Measurements from ENCODE around the gene LRP1-AS.

The LRP1-AS gene

GRCh38 chr12:57109207-57110103, 38.0 kb downstream of the LRP1-AS start:
- H3K9ac ChIP-seq (ENCODE audit: low read length): peak overlapping the region; percentile 92
- no peaks in the 10 kb centered on the region for H3K27me3 ChIP-seq (ENCODE audit: control insufficient read depth in 1 of 2, insufficient read depth in 2 of 2, low read length in 2 of 2)
- H3K4me1 ChIP-seq (ENCODE audit: insufficient read depth, low read length): peaks cover 34% of the 10 kb centered on the region
- peaks cover 38% of the 10 kb centered on the region for H3K36me3 ChIP-seq (ENCODE audit: insufficient read depth, low read length)
- peak overlapping the region; percentile 70 to 82 for H3K4me3 ChIP-seq (ENCODE audit: low read depth in 1 of 2, low read length in 2 of 2)
- H3K27ac ChIP-seq (ENCODE audit: low read depth, low read length): peak overlapping the region; percentile 89
- no peaks in the 10 kb centered on the region for H3K9me3 ChIP-seq (ENCODE audit: low read length)

- Histone ChIP-seq H3K27ac (ENCODE audit: low read depth, low read length) (no peak overlapping the region), H3K27me3 (ENCODE audit: control insufficient read depth in 1 of 2, insufficient read depth in 2 of 2, low read length in 2 of 2) (no peaks in the 10 kb centered on the region), H3K4me1 (ENCODE audit: insufficient read depth, low read length) (peaks cover 33% of the 10 kb centered on the region), H3K4me3 (ENCODE audit: low read depth in 1 of 2, low read length in 2 of 2) (no peak overlapping the region), H3K9me3 (ENCODE audit: low read length) (no peaks in the 10 kb centered on the region), H3K9ac (ENCODE audit: low read length) (no peak overlapping the region), H3K36me3 (ENCODE audit: insufficient read depth, low read length) (peaks cover 50% of the 10 kb centered on the region)
Measured at GRCh38 chr12:57107456-57108155, 39.8 kb downstream of the LRP1-AS start.

GRCh38 chr12:57106021-57106708, 41.3 kb downstream of the LRP1-AS start:
- peak overlapping the region; percentile 16 for H3K27ac ChIP-seq (ENCODE audit: low read depth, low read length)
- H3K4me1 ChIP-seq (ENCODE audit: insufficient read depth, low read length): peaks cover 26% of the 10 kb centered on the region
- peaks cover 57% of the 10 kb centered on the region for H3K36me3 ChIP-seq (ENCODE audit: insufficient read depth, low read length)

GRCh38 chr12:57105011-57105753, 42.2 kb downstream of the LRP1-AS start:
- Histone ChIP-seq H3K27me3 (ENCODE audit: control insufficient read depth in 1 of 2, insufficient read depth in 2 of 2, low read length in 2 of 2) (no peaks in the 10 kb centered on the region), H3K9ac (ENCODE audit: low read length) (no peak overlapping the region), H3K36me3 (ENCODE audit: insufficient read depth, low read length) (peaks cover 60% of the 10 kb centered on the region), H3K4me3 (ENCODE audit: low read depth in 1 of 2, low read length in 2 of 2) (no peak overlapping the region), H3K27ac (ENCODE audit: low read depth, low read length) (no peak overlapping the region), H3K9me3 (ENCODE audit: low read length) (no peaks in the 10 kb centered on the region), H3K4me1 (ENCODE audit: insufficient read depth, low read length) (peaks cover 25% of the 10 kb centered on the region)

More at GRCh38 chr12:57106021-57106708, 41.3 kb downstream of the LRP1-AS start:
- Histone ChIP-seq H3K9me3 (ENCODE audit: low read length) (no peaks in the 10 kb centered on the region), H3K4me3 (ENCODE audit: low read depth in 1 of 2, low read length in 2 of 2) (no peak overlapping the region), H3K9ac (ENCODE audit: low read length) (no peak overlapping the region), H3K27me3 (ENCODE audit: control insufficient read depth in 1 of 2, insufficient read depth in 2 of 2, low read length in 2 of 2) (no peaks in the 10 kb centered on the region)

- Histone ChIP-seq H3K36me3 (ENCODE audit: insufficient read depth, low read length) (peaks cover 68% of the 10 kb centered on the region), H3K4me1 (ENCODE audit: insufficient read depth, low read length) (peaks cover 18% of the 10 kb centered on the region), H3K9ac (ENCODE audit: low read length) (no peak overlapping the region), H3K9me3 (ENCODE audit: low read length) (no peaks in the 10 kb centered on the region), H3K4me3 (ENCODE audit: low read depth in 1 of 2, low read length in 2 of 2) (no peak overlapping the region), H3K27me3 (ENCODE audit: control insufficient read depth in 1 of 2, insufficient read depth in 2 of 2, low read length in 2 of 2) (no peaks in the 10 kb centered on the region), H3K27ac (ENCODE audit: low read depth, low read length) (no peak overlapping the region)
Measured at GRCh38 chr12:57104292-57104910, 43.0 kb downstream of the LRP1-AS start.

- no peak overlapping the region for H3K9ac ChIP-seq (ENCODE audit: low read length)
- no peak overlapping the region for H3K27ac ChIP-seq (ENCODE audit: low read depth, low read length)
- H3K4me3 ChIP-seq (ENCODE audit: low read depth in 1 of 2, low read length in 2 of 2): no peak overlapping the region
- peaks cover 15% of the 10 kb centered on the region for H3K4me1 ChIP-seq (ENCODE audit: insufficient read depth, low read length)
- no peaks in the 10 kb centered on the region for H3K9me3 ChIP-seq (ENCODE audit: low read length)
- peaks cover 73% of the 10 kb centered on the region for H3K36me3 ChIP-seq (ENCODE audit: insufficient read depth, low read length)
- no peaks in the 10 kb centered on the region for H3K27me3 ChIP-seq (ENCODE audit: control insufficient read depth in 1 of 2, insufficient read depth in 2 of 2, low read length in 2 of 2)
Measured at GRCh38 chr12:57103856-57104255, 43.6 kb downstream of the LRP1-AS start.

- Histone ChIP-seq H3K4me3 (ENCODE audit: low read depth in 1 of 2, low read length in 2 of 2) (no peak overlapping the region), H3K9ac (ENCODE audit: low read length) (no peak overlapping the region), H3K36me3 (ENCODE audit: insufficient read depth, low read length) (peaks cover 78% of the 10 kb centered on the region), H3K9me3 (ENCODE audit: low read length) (no peaks in the 10 kb centered on the region), H3K27me3 (ENCODE audit: control insufficient read depth in 1 of 2, insufficient read depth in 2 of 2, low read length in 2 of 2) (no peaks in the 10 kb centered on the region), H3K4me1 (ENCODE audit: insufficient read depth, low read length) (no peaks in the 10 kb centered on the region), H3K27ac (ENCODE audit: low read depth, low read length) (no peak overlapping the region)
Measured at GRCh38 chr12:57101892-57102695, 45.3 kb downstream of the LRP1-AS start.

GRCh38 chr12:57099766-57100165, 47.7 kb downstream of the LRP1-AS start:
- Histone ChIP-seq H3K4me3 (ENCODE audit: low read depth in 1 of 2, low read length in 2 of 2) (no peak overlapping the region), H3K9me3 (ENCODE audit: low read length) (no peaks in the 10 kb centered on the region), H3K36me3 (ENCODE audit: insufficient read depth, low read length) (peaks cover 78% of the 10 kb centered on the region), H3K4me1 (ENCODE audit: insufficient read depth, low read length) (peaks cover 3% of the 10 kb centered on the region), H3K9ac (ENCODE audit: low read length) (no peak overlapping the region), H3K27me3 (ENCODE audit: control insufficient read depth in 1 of 2, insufficient read depth in 2 of 2, low read length in 2 of 2) (no peaks in the 10 kb centered on the region), H3K27ac (ENCODE audit: low read depth, low read length) (no peak overlapping the region)

- Histone ChIP-seq H3K4me3 (ENCODE audit: low read depth in 1 of 2, low read length in 2 of 2) (no peak overlapping the region), H3K9me3 (ENCODE audit: low read length) (no peaks in the 10 kb centered on the region), H3K9ac (ENCODE audit: low read length) (no peak overlapping the region), H3K36me3 (ENCODE audit: insufficient read depth, low read length) (peaks cover 78% of the 10 kb centered on the region), H3K27me3 (ENCODE audit: control insufficient read depth in 1 of 2, insufficient read depth in 2 of 2, low read length in 2 of 2) (no peaks in the 10 kb centered on the region), H3K27ac (ENCODE audit: low read depth, low read length) (no peak overlapping the region), H3K4me1 (ENCODE audit: insufficient read depth, low read length) (peaks cover 9% of the 10 kb centered on the region)
Measured at GRCh38 chr12:57099047-57099714, 48.2 kb downstream of the LRP1-AS start.

- no peaks in the 10 kb centered on the region for H3K9me3 ChIP-seq (ENCODE audit: low read length)
- no peak overlapping the region for H3K9ac ChIP-seq (ENCODE audit: low read length)
- H3K4me1 ChIP-seq (ENCODE audit: insufficient read depth, low read length): peaks cover 15% of the 10 kb centered on the region
- no peak overlapping the region for H3K4me3 ChIP-seq (ENCODE audit: low read depth in 1 of 2, low read length in 2 of 2)
- H3K27ac ChIP-seq (ENCODE audit: low read depth, low read length): no peak overlapping the region
- no peaks in the 10 kb centered on the region for H3K27me3 ChIP-seq (ENCODE audit: control insufficient read depth in 1 of 2, insufficient read depth in 2 of 2, low read length in 2 of 2)
- peaks cover 75% of the 10 kb centered on the region for H3K36me3 ChIP-seq (ENCODE audit: insufficient read depth, low read length)
Measured at GRCh38 chr12:57098546-57098945, 48.9 kb downstream of the LRP1-AS start.
